K562 (cell line): ENCODE results near the gene TNF. TPM values are rescaled to one million over a fixed set of nuclear protein-coding genes. Genes with fewer than 3 reads are reported as not detected.

Experiments
- CHAMP1 ChIP-seq: fragments of 450-650 bp; IDR thresholded peaks from 2 replicates; pipeline ENCODE4 v1.6.1; 2016; ENCODE audit warnings: mild to moderate bottlenecking
- ELF4 ChIP-seq: fragments of 450-650 bp; formaldehyde crosslinking; IDR thresholded peaks from 2 replicates; pipeline ENCODE4 v1.4.0; 2022; ENCODE audit warnings: missing genetic modification characterization
- GTF3C2 ChIP-seq: IDR thresholded peaks from 3 replicates; pipeline ENCODE4 v1.6.1; 2011; ENCODE audit warnings: borderline replicate concordance, mild to moderate bottlenecking, moderate library complexity; ENCODE audit not compliant: insufficient read length; ENCODE audit errors: extremely low read depth
- HBP1 ChIP-seq: fragments of 450-650 bp; formaldehyde crosslinking; IDR thresholded peaks from 2 replicates; pipeline ENCODE4 v1.4.0; 2022; ENCODE audit warnings: missing genetic modification characterization
- MTA1 ChIP-seq: fragments of 450-650 bp; IDR thresholded peaks from 2 replicates; pipeline ENCODE4 v1.6.1; 2017; ENCODE audit warnings: borderline replicate concordance
- NFRKB ChIP-seq: fragments of 450-650 bp; IDR thresholded peaks from 2 replicates; pipeline ENCODE4 v1.6.1; 2016; ENCODE audit warnings: low read depth
- NR3C1 ChIP-seq: sonication (generic); formaldehyde crosslinking; IDR thresholded peaks from 2 replicates; pipeline ENCODE4 v1.8.1; 2022; ENCODE audit warnings: missing genetic modification reagents
- THAP12 ChIP-seq: fragments of 250-450 bp; sonication (Bioruptor Pico); IDR thresholded peaks from 2 replicates; pipeline ENCODE4 v1.9.0; 2021; ENCODE audit warnings: mild to moderate bottlenecking, inconsistent platforms
- THRAP3 ChIP-seq: fragments of 450-650 bp; IDR thresholded peaks from 2 replicates; pipeline ENCODE4 v1.6.1; 2016; ENCODE audit warnings: mild to moderate bottlenecking, inconsistent platforms, borderline replicate concordance
- TSHZ1 ChIP-seq: fragments of 250-450 bp; sonication (Bioruptor Pico); IDR thresholded peaks from 2 replicates; pipeline ENCODE4 v1.4.0; 2020; ENCODE audit warnings: mild to moderate bottlenecking, moderate library complexity
- polyA plus RNA-seq, 8 experiments: library from polyadenylated mRNA; depleted of rRNA in 4 of 8; stranded (reverse) in 5 of 8; unstranded in 3 of 8; fragments of >200 nt; fragmentation: Nextera tagmentation in 2 of 8; fragmentation: Illumina TruSeq in 1 of 8; extraction: Ambion mirVana in 2 of 8; extraction: Trizol in 1 of 8; gene quantifications; 2 replicates each; pipeline versions ENCODE4 v1.2.1 to v1.2.3, GENCODE V29; 2011 to 2014; ENCODE audit warnings: inconsistent platforms in 1 of 8, missing spikeins in 1 of 8
- total RNA-seq, 7 experiments: library from RNA; depleted of rRNA in 6 of 7; stranded (reverse); fragments of >200 nt in 6 of 7; fragmentation: Illumina TruSeq in 2 of 7; extraction: Trizol in 2 of 7; gene quantifications; 2 replicates each; pipeline versions ENCODE4 v1.2.1 to v1.2.3, GENCODE V29; 2011 to 2021; ENCODE audit warnings: low replicate concordance in 1 of 7

TNF gene
- total and polyA plus RNA-seq, 9 of the 15 experiments (the other 6 are each of a cell fraction or from before 2014, with no cell fraction given) = 0.08 to 0.40 TPM; not detected in 7

- TF ChIP-seq TSHZ1 (no peak), NR3C1 (CRISPR knock-in tag) (no peak), HBP1 (CRISPR knock-in tag) (peak; percentile 95), CHAMP1 (peak; percentile 63; the same call in 1 of the 2 replicates), NFRKB (peak; percentile 100), ELF4 (CRISPR knock-in tag) (peak; percentile 92), THRAP3 (peak; percentile 88), THAP12 (0 out of 2 replicates have a peak, but pooled peaks have one; percentile 37), GTF3C2 (no peak), MTA1 (peak; percentile 95)
Observed at GRCh38 chr6:31541658-31542521, 33.5 kb upstream of the TNF start, which contains the start of gene DDX39B (continued).
